Activated T-cell treated with anti-CD3 and anti-CD28 coated beads for 48 hours (primary cell): ENCODE measurements around the gene MTAP.
"Not testable (repeated sequence)": the region's sequence is repeated elsewhere in the genome, so short reads cannot be mapped to it uniquely, and the experiment has no call there.

ENCODE experiments used
- DNase-seq: peaks from one replicate; pipeline ENCODE4 v3.0.0-alpha.2; 2020; ENCODE audit warnings: low read depth

The MTAP gene

GRCh38 chr9:21919377-21920362 lies 117.2 kb downstream of the MTAP start:
- no peak for DNase-seq

GRCh38 chr9:21923694-21924093 lies 121.3 kb downstream of the MTAP start:
- DNase-seq: no peak

- no peak for DNase-seq
Measured at GRCh38 chr9:21927752-21928151, 125.3 kb downstream of the MTAP start.

GRCh38 chr9:21931428-21931827 lies 129.0 kb downstream of the MTAP start:
- DNase-seq: no peak

GRCh38 chr9:21933281-21933680 lies 130.8 kb downstream of the MTAP start:
- no peak for DNase-seq

- DNase-seq: no peak
Measured at GRCh38 chr9:21933865-21934264, 131.4 kb downstream of the MTAP start.

GRCh38 chr9:21935631-21936030 lies 133.2 kb downstream of the MTAP start:
- no peak for DNase-seq

GRCh38 chr9:21936161-21936560 lies 133.7 kb downstream of the MTAP start:
- DNase-seq: no peak

GRCh38 chr9:21941337-21941995 lies 139.0 kb downstream of the MTAP start:
- DNase-seq: no peak

- no peak for DNase-seq
Measured at GRCh38 chr9:21943464-21943863, 141.0 kb downstream of the MTAP start.

GRCh38 chr9:21945606-21946005 lies 143.2 kb downstream of the MTAP start:
- no peak for DNase-seq

GRCh38 chr9:21958833-21959232 lies 156.4 kb downstream of the MTAP start:
- no peak for DNase-seq

GRCh38 chr9:21959268-21959667 lies 156.8 kb downstream of the MTAP start:
- DNase-seq: not testable (repeated sequence)

GRCh38 chr9:21961569-21961968 lies 159.1 kb downstream of the MTAP start:
- DNase-seq: no peak

GRCh38 chr9:21964925-21965385 lies 162.5 kb downstream of the MTAP start:
- peak; percentile 37 for DNase-seq

- peak; percentile 45 for DNase-seq
Measured at GRCh38 chr9:21965401-21965951, 163.0 kb downstream of the MTAP start.

- DNase-seq: no peak
Measured at GRCh38 chr9:21966140-21966851, 163.9 kb downstream of the MTAP start.

- DNase-seq: no peak
Measured at GRCh38 chr9:21967169-21967568, 164.7 kb downstream of the MTAP start.

GRCh38 chr9:21967702-21968101 lies 165.3 kb downstream of the MTAP start:
- DNase-seq: no peak

- no peak for DNase-seq
Measured at GRCh38 chr9:21968331-21969010, 166.0 kb downstream of the MTAP start.
